HG02642 (cell line): Measurements from ENCODE around the gene TEX13D.

Experiments
- ATAC-seq: cut with Tn5 transposase; IDR thresholded peaks from one replicate; pipeline ENCODE4 v1.9.1; 2021; ENCODE audit warnings: mild to moderate bottlenecking; ENCODE audit not compliant: unreplicated experiment, poor library complexity

Gene TEX13D

DNA sequence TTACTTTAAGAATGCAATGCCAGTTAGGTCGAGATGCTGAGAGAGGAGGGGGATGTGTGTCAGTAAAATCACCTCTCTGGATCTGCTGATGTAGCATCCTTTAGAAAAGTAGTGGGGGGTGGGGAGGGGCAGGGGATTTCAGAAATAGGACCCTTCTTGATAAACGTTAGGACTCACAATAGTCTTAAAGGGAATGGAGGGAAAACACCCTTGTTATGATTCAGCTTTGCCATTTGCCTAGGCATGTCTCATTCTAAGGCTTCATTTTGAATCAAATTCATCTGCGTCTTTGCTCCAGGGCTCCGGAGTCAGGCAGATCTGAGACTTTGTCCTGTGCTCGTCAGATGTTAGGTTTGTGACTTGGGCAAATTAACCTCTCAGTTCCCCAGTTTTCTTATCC, 14.8 kb downstream of the TEX13D start:
- no peak for ATAC-seq

DNA sequence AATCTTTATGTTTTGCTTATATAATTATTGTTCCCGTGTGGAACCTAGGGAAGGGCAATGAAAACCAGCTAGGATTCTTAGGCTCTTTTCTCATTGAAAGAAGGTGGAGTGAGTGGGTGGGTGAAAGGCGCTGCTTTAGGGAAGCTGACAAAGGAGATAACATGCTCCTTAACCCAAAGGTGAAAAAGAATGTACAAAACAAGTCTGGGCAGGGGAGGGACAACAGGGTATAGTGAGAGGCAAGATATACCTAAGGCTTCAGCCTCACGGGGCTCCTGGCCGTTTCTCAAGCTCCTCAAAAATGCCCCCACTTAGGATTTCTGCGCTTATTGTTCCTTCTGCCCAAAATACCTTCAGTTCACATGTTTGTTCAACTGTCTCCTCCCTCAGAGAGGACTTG, 15.7 kb downstream of the TEX13D start:
- ATAC-seq = no peak

DNA sequence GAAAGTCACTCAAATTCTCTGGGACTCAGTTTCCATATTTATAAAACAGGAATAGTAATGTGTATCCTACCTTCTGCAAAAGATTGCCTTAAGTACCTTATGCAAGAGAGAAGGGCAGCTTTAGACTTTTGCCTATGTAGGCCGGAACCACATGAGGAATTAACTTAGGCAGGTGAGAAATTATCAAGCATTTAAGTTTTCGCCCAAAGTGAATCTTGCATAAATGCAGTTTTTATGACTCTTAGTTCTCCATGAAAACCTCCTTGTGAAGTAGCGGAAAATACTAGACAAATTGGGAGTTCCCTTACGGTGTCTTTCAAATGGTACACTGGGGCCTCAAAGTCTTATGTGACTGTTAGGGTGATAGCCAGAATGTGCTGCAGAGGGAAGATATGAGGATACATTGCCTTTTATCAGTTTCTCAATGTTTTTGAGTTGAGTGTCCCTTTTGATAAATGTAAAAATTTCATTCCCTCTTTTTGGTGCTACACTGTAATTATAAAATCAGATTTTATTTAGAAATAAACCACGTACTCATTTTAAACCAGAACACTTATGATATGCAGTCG, 16.5 kb downstream of the TEX13D start:
- no peak for ATAC-seq

DNA sequence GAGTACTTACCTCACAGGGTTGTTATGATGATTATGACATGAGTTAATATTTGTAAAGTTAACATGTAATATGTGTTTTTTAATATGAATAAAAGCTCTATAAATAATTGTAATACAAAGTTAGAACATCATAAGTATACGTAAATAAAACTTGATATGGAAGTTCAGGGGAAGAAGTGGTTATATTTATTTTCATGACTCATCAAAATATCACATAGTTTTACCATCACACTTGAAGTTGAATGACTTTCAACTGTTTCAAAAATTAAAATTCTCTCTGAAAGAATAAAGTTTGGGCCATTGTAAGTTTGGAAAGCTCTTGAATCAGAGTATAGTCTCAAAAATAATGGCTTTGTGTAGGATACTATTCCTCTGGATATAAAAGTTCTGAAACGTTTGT, 22.2 kb downstream of the TEX13D start:
- ATAC-seq = no peak

DNA sequence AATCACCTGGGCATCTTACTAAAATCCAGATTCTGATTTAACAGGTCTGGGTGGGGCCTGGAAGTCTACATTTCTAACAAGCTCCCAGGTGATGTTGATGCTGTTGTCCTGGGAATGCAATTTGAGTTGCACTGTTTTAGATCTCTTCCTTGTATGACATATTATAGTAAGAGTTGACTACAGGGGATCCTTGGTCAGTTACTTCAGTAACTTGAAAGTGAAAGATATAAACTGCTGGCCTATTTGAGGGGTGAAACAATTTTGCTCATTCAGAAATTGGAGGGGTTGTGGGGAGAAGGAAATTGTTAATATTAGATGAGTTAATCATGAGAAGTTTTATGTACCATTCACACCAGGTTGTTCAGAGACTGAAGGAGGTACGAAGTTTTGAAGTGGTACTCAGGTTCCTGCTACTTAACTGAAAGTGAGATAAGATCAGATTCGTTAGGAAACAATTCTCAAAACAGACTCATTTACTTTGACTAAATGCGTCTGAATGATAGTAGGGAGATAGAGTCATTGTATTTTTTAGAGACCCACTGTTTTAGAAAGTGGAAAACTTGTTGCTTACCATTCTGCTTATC, 26.4 kb downstream of the TEX13D start:
- no peak for ATAC-seq

DNA sequence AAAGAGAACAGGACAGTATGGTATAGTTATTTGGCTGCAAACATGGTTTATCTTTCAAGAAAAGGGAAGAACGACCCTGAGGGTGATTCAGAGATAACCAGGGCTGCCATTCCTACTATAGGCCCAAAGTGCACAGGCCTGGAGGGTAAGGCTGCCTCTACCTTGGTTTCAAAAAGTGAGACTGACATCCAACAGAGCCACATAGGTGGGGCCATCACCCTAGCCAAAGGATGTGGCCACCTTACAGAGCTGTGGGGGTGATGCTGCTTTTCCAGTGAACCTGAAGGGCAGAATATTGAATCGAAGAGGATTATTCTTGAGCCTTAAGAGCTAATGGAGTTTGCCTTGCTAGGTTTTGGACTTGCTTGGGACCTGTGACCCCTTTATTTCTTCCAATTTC, 29.6 kb downstream of the TEX13D start:
- no peak for ATAC-seq

DNA sequence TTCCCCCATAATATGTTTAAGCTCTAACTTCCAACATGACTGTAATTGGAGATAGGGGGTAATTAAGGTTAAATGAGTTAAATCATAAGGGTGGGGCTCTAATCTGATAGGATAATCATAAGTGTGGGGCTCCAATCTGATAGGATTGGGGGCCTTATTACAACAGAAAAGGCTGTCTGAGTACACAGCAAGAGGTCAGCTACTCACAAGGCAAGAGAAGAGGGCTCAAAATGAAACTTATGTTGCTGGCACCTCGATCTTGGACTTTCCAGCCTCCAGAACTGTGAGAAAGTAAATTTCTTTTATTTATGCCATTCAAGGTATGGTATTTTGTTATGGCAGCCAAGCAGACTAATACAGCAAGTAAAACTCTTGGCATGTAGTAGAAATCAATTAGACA, 30.3 kb downstream of the TEX13D start:
- ATAC-seq = no peak

DNA sequence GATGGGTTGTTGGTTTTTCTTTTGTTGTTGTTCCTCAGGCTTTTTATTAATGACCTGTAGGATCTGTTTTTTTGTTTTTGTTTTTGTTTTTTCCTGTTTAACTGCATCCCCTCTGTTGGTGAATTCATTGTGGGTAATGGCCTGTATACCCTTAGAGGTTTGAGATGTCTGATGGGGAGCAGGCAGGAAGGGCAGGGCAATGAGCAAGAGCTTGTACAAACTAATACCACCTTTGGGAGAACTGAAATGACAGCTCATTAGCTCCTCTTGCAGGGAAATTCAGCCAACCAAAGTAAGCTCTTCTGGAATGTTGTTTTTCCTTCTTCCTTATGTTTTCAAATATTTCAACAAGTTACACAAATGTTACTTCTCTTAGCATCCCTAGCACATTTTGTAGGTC, 37.3 kb downstream of the TEX13D start:
- no peak for ATAC-seq

DNA sequence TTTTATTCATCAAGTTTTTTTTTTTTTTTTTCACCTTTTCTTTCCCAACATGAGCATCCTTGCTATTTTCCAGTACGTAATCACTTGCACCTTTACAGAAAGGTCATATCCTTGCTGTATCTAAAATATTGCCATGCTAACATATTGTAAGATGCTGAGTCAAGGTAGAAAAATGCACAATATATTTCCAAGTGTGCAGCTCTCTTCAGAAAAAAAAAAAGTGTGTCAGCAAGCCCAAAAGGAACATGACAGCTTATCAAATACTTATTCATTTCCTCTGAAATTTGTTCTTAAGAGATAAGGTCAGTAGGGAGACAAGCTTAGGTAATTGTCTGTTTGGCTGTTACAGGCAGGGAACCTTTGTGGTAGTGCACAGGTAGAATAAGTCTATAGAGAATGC, 40.9 kb downstream of the TEX13D start:
- ATAC-seq = no peak

DNA sequence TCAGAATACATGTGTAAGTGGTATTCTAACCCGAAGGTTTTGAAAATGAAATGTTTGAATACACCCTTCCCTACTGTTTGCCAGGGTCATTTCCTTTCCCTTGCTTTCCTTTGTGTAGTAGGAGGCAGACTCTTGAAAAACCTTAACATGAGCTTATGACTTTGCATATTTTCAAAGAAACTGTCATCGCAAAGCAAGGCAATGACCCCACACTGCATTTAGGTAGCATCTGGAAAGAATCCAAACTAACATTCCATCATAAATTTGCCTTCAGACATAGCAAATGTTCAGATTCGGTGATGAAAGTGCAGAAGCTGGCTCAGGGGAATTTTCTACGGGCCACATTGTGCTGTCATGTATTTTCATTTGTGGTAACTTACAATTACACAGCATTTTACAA, 46.2 kb downstream of the TEX13D start:
- ATAC-seq = no peak

DNA sequence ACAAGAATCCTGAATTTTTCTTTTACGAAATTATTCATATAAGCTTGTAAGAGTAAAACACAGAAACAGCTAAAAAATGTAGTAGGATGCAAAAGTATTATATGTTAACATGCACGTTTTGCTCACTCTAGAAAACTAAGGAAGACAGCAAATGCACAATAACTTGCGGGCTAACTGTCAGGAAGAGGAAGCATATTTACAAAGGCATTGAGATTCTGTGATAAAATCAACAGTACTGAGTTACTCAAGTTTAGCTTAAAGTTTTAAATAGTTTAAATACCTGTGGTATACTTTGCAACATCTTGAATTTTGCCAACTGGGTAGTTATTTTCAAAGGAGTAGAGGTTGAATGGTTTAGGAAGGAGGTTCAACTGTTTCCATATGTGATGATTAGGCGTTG, 50.9 kb downstream of the TEX13D start:
- no peak for ATAC-seq

DNA sequence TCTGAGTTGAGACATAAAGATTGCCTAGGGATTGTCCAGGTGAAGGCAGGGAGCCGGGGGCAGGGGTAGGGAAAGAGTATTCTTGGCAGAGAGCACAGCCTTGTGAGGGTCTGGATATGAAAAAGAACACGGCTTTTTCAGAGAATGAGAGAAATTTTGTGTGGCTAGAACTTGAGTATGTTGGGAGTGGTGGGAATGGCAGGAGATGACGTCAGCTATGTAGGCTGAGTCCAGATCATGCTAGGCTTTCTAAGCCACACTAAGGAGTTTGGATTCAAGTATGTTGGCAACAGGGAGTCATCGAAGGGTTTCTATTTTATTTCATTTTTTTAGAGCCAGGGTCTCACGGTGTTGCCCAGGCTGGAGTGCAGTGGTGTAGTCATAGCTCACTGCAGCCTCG, 53.9 kb downstream of the TEX13D start:
- no peak for ATAC-seq
